Measurements from ENCODE around the gene CLEC14A. TPM values are rescaled to one million over a fixed set of nuclear protein-coding genes. Genes with fewer than 3 reads are reported as not detected.

The CLEC14A gene
- total RNA-seq, 3 donors from 2014 or later (not counting 1 experiment from before 2014, with no cell fraction given): not detected

GRCh38 chr14:38257507-38257906, 1.6 kb upstream of the CLEC14A start:
- TF ChIP-seq, protein P1, sequence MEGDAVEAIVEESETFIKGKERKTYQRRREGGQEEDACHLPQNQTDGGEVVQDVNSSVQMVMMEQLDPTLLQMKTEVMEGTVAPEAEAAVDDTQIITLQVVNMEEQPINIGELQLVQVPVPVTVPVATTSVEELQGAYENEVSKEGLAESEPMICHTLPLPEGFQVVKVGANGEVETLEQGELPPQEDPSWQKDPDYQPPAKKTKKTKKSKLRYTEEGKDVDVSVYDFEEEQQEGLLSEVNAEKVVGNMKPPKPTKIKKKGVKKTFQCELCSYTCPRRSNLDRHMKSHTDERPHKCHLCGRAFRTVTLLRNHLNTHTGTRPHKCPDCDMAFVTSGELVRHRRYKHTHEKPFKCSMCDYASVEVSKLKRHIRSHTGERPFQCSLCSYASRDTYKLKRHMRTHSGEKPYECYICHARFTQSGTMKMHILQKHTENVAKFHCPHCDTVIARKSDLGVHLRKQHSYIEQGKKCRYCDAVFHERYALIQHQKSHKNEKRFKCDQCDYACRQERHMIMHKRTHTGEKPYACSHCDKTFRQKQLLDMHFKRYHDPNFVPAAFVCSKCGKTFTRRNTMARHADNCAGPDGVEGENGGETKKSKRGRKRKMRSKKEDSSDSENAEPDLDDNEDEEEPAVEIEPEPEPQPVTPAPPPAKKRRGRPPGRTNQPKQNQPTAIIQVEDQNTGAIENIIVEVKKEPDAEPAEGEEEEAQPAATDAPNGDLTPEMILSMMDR (IDR thresholded peaks at IDR 0.05): no peak
- DNase-seq (no peak), ATAC-seq (no peak)
- H3K27me3 Mint-ChIP-seq (ENCODE audit: low read depth in 2 of 2): peaks cover 22 to 58% of the 10 kb centered on the region in 2 donors
- peaks cover 8% of the 10 kb centered on the region for H3K4me1 ChIP-seq (ENCODE audit: control insufficient read depth, insufficient read depth, low read length)
- WGBS (ENCODE audit: insufficient coverage): 100% methylated on average over 1 of the region's 2 CpGs
- no peaks in the 10 kb centered on the region for H3K36me3 ChIP-seq (ENCODE audit: control insufficient read depth, insufficient read depth, low read length)
- no peak overlapping the region for H3K4me3 Mint-ChIP-seq
- H3K27me3 ChIP-seq (ENCODE audit: control insufficient read depth, insufficient read depth, low read length): peaks cover 21% of the 10 kb centered on the region
- H3K27ac ChIP-seq (ENCODE audit: low read length): no peak overlapping the region
- H3K4me1 Mint-ChIP-seq: no peaks in the 10 kb centered on the region
- H3K9me3 Mint-ChIP-seq: peaks cover 0 to 8% of the 10 kb centered on the region in 2 donors
- intact Hi-C loops (cut with micrococcal nuclease): no loop called here
- H3K36me3 Mint-ChIP-seq: no peaks in the 10 kb centered on the region
- no peak overlapping the region for H3K4me3 ChIP-seq (ENCODE audit: low read length)
- no peak overlapping the region for H3K27ac Mint-ChIP-seq
- no peaks in the 10 kb centered on the region for H3K9me3 ChIP-seq (ENCODE audit: control insufficient read depth, insufficient read depth, low read length)

GRCh38 chr14:38256533-38256840, 594 bp upstream of the CLEC14A start:
- Histone ChIP-seq H3K27ac (ENCODE audit: low read length) (no peak overlapping the region), H3K27me3 (ENCODE audit: control insufficient read depth, insufficient read depth, low read length) (peaks cover 23% of the 10 kb centered on the region), H3K36me3 (ENCODE audit: control insufficient read depth, insufficient read depth, low read length) (no peaks in the 10 kb centered on the region), H3K9me3 (ENCODE audit: control insufficient read depth, insufficient read depth, low read length) (no peaks in the 10 kb centered on the region), H3K4me3 (ENCODE audit: low read length) (no peak overlapping the region), H3K4me1 (ENCODE audit: control insufficient read depth, insufficient read depth, low read length) (peaks cover 8% of the 10 kb centered on the region)
- no peak for DNase-seq
- Mint-ChIP-seq H3K27me3 (ENCODE audit: low read depth in 2 of 2) (peaks cover 24 to 62% of the 10 kb centered on the region in 2 donors), H3K4me1 (no peaks in the 10 kb centered on the region), H3K36me3 (no peaks in the 10 kb centered on the region), H3K4me3 (peak overlapping the region; percentile 72), H3K9me3 (peaks cover 0 to 4% of the 10 kb centered on the region in 2 donors), H3K27ac (no peak overlapping the region)
- ATAC-seq: no peak
- TF ChIP-seq, protein P1 (IDR thresholded peaks at IDR 0.05): no peak
- intact Hi-C loops (cut with micrococcal nuclease): no loop called here
- 4% methylated on average over 3 of the region's 5 CpGs for WGBS (ENCODE audit: insufficient coverage)

GRCh38 chr14:38255408-38255672, 553 bp downstream of the CLEC14A start:
- intact Hi-C loops (cut with micrococcal nuclease): no loop called here
- Histone ChIP-seq H3K9me3 (ENCODE audit: control insufficient read depth, insufficient read depth, low read length) (no peaks in the 10 kb centered on the region), H3K27me3 (ENCODE audit: control insufficient read depth, insufficient read depth, low read length) (peaks cover 23% of the 10 kb centered on the region), H3K4me1 (ENCODE audit: control insufficient read depth, insufficient read depth, low read length) (peaks cover 8% of the 10 kb centered on the region), H3K27ac (ENCODE audit: low read length) (no peak overlapping the region), H3K36me3 (ENCODE audit: control insufficient read depth, insufficient read depth, low read length) (no peaks in the 10 kb centered on the region), H3K4me3 (ENCODE audit: low read length) (peak overlapping the region; percentile 5)
- no peaks in the 10 kb centered on the region for H3K4me1 Mint-ChIP-seq
- H3K36me3 Mint-ChIP-seq: no peaks in the 10 kb centered on the region
- TF ChIP-seq, protein P1 (IDR thresholded peaks at IDR 0.05): no peak
- H3K27me3 Mint-ChIP-seq (ENCODE audit: low read depth in 2 of 2): peaks cover 25 to 62% of the 10 kb centered on the region in 2 donors
- no peaks in the 10 kb centered on the region for H3K9me3 Mint-ChIP-seq
- H3K4me3 Mint-ChIP-seq: peak overlapping the region; percentile 42
- 3% methylated on average over 29 of the region's 29 CpGs for WGBS (ENCODE audit: insufficient coverage)
- H3K27ac Mint-ChIP-seq: no peak overlapping the region
- DNase-seq (no peak), ATAC-seq (peak in 2 of 3 donors; percentile 5 to 49)

- H3K4me3 ChIP-seq (ENCODE audit: low read length): no peak overlapping the region
- no peaks in the 10 kb centered on the region for H3K9me3 ChIP-seq (ENCODE audit: control insufficient read depth, insufficient read depth, low read length)
- intact Hi-C loops (cut with micrococcal nuclease): no loop called here
- H3K4me1 ChIP-seq (ENCODE audit: control insufficient read depth, insufficient read depth, low read length): peaks cover 8% of the 10 kb centered on the region
- TF ChIP-seq, protein P1 (IDR thresholded peaks at IDR 0.05): no peak
- DNase-seq: no peak
- peaks cover 25 to 62% of the 10 kb centered on the region in 2 donors for H3K27me3 Mint-ChIP-seq (ENCODE audit: low read depth in 2 of 2)
- H3K4me3 Mint-ChIP-seq: peak overlapping the region; percentile 55
- H3K4me1 Mint-ChIP-seq: no peaks in the 10 kb centered on the region
- no peak for ATAC-seq
- no peaks in the 10 kb centered on the region for H3K9me3 Mint-ChIP-seq
- H3K36me3 Mint-ChIP-seq: no peaks in the 10 kb centered on the region
- peaks cover 23% of the 10 kb centered on the region for H3K27me3 ChIP-seq (ENCODE audit: control insufficient read depth, insufficient read depth, low read length)
- H3K36me3 ChIP-seq (ENCODE audit: control insufficient read depth, insufficient read depth, low read length): no peaks in the 10 kb centered on the region
- H3K27ac Mint-ChIP-seq: no peak overlapping the region
- no peak overlapping the region for H3K27ac ChIP-seq (ENCODE audit: low read length)
- 19% methylated on average over 44 of the region's 44 CpGs for WGBS (ENCODE audit: insufficient coverage)
Observed at GRCh38 chr14:38254571-38255407, 1.1 kb downstream of the CLEC14A start.
